GM23338 (cell line): ENCODE results near the gene OSBPL10. TPM values are rescaled to one million over a fixed set of nuclear protein-coding genes. Genes with fewer than 3 reads are reported as not detected.

Experiments used
- ATAC-seq: fragments of 200-7000 bp; cut with Tn5 transposase; 3 replicates; pipeline ENCODE4 v1.9.1; 2020
- DNase-seq: peaks from one replicate; pipeline ENCODE4 v3.0.0-alpha.2; 2015; ENCODE audit warnings: low spot score
- H2AFZ ChIP-seq: fragments of 200-600 bp; sonication (generic); 2 replicates; pipeline ENCODE4 v1.8.0; 2016; ENCODE audit warnings: antibody characterized with exemption, mild to moderate bottlenecking, moderate library complexity
- H3F3A ChIP-seq: fragments of 200-600 bp; sonication (generic); replicated peaks from 2 replicates; pipeline ENCODE4 v1.8.0; 2017; ENCODE audit warnings: antibody characterized with exemption, mixed run types, low read depth
- H3K27ac ChIP-seq: fragments of 200-600 bp; sonication (generic); 2 replicates; pipeline ENCODE4 v1.6.1; 2016; ENCODE audit warnings: low read depth
- H3K27me3 ChIP-seq: fragments of 200-600 bp; sonication (generic); 2 replicates; pipeline ENCODE4 v1.8.0; 2016; ENCODE audit warnings: mild to moderate bottlenecking, mixed run types, moderate library complexity; ENCODE audit not compliant: insufficient read depth
- H3K36me3 ChIP-seq: fragments of 200-600 bp; sonication (generic); 2 replicates; pipeline ENCODE4 v1.8.0; 2016; ENCODE audit warnings: mild to moderate bottlenecking; ENCODE audit not compliant: insufficient read depth
- H3K4me1 ChIP-seq: fragments of 200-600 bp; sonication (generic); 2 replicates; pipeline ENCODE4 v1.8.0; 2016; ENCODE audit warnings: mild to moderate bottlenecking, moderate library complexity; ENCODE audit not compliant: insufficient read depth
- H3K4me2 ChIP-seq: fragments of 200-600 bp; sonication (generic); 2 replicates; pipeline ENCODE4 v1.7.1; 2017; ENCODE audit warnings: mixed run types
- H3K4me3 ChIP-seq: fragments of 200-600 bp; sonication (generic); 2 replicates; pipeline ENCODE4 v1.6.1; 2016; ENCODE audit warnings: mixed run types
- H3K79me2 ChIP-seq: fragments of 200-600 bp; sonication (generic); replicated peaks from 2 replicates; pipeline ENCODE4 v1.8.0; 2017; ENCODE audit warnings: mild to moderate bottlenecking; ENCODE audit not compliant: insufficient read depth
- H3K9me2 ChIP-seq: fragments of 200-600 bp; sonication (generic); 2 replicates; pipeline ENCODE4 v1.8.0; 2017; ENCODE audit not compliant: insufficient read depth
- H4K20me1 ChIP-seq: fragments of 200-600 bp; sonication (generic); replicated peaks from 2 replicates; pipeline ENCODE4 v1.8.0; 2017; ENCODE audit warnings: mild to moderate bottlenecking; ENCODE audit not compliant: insufficient read depth
- H3K27ac Mint-ChIP-seq: 2 replicates; pipeline ENCODE4 v1.8.0; 2020; ENCODE audit warnings: inconsistent platforms, mild to moderate bottlenecking, moderate library complexity, mixed read lengths
- H3K27me3 Mint-ChIP-seq: 3 replicates; pipeline ENCODE4 v1.8.0; 2022; ENCODE audit warnings: low read depth, mild to moderate bottlenecking, moderate library complexity, mixed read lengths, inconsistent platforms; ENCODE audit not compliant: insufficient read depth, poor library complexity
- H3K36me3 Mint-ChIP-seq: 3 replicates; pipeline ENCODE4 v1.8.0; 2021; ENCODE audit warnings: low read depth, mild to moderate bottlenecking, inconsistent platforms, moderate library complexity, mixed read lengths
- H3K4me1 Mint-ChIP-seq: 3 replicates; pipeline ENCODE4 v1.8.0; 2020; ENCODE audit warnings: mild to moderate bottlenecking, inconsistent platforms, mixed read lengths
- H3K4me3 Mint-ChIP-seq: 3 replicates; pipeline ENCODE4 v1.8.0; 2021; ENCODE audit warnings: moderate library complexity, mild to moderate bottlenecking, inconsistent platforms, mixed read lengths
- H3K9me3 Mint-ChIP-seq: 3 replicates; pipeline ENCODE4 v1.8.0; 2020; ENCODE audit warnings: moderate library complexity, mild to moderate bottlenecking, inconsistent platforms, mixed read lengths
- CREB1 ChIP-seq: fragments of 250-450 bp; sonication (Bioruptor Pico); IDR thresholded peaks from 2 replicates; pipeline ENCODE4 v1.5.0; 2020; ENCODE audit warnings: low read depth, mild to moderate bottlenecking, moderate library complexity
- CTCF ChIP-seq, 2 experiments: fragments of 200-600 bp in 1 of 2; sonication (generic) in 1 of 2; conservative IDR thresholded peaks; 2 replicates each; pipeline versions ENCODE4 v1.5.1 to v1.6.1; 2016 to 2017; ENCODE audit warnings: antibody characterized with exemption in 2 of 2, low read depth in 2 of 2, mild to moderate bottlenecking in 2 of 2, moderate library complexity in 1 of 2
- ETS1 ChIP-seq: IDR thresholded peaks from 2 replicates; pipeline ENCODE4 v1.6.1; 2016; ENCODE audit warnings: antibody characterized with exemption
- EZH2 ChIP-seq: fragments of 200-600 bp; sonication (generic); IDR thresholded peaks from one replicate; pipeline ENCODE4 v1.8.0; 2017; ENCODE audit warnings: antibody characterized with exemption, mild to moderate bottlenecking, low read depth; ENCODE audit not compliant: unreplicated experiment
- EZH2phosphoT487 ChIP-seq: fragments of 200-600 bp; sonication (generic); IDR thresholded peaks from one replicate; pipeline ENCODE4 v1.8.1; 2018; ENCODE audit warnings: antibody characterized with exemption; ENCODE audit not compliant: unreplicated experiment
- JUNB ChIP-seq: IDR thresholded peaks from one replicate; pipeline ENCODE4 v1.6.1; 2016; ENCODE audit warnings: antibody characterized with exemption; ENCODE audit not compliant: unreplicated experiment
- NANOG ChIP-seq: IDR thresholded peaks from 2 replicates; pipeline ENCODE4 v1.6.1; 2016; ENCODE audit warnings: antibody characterized with exemption, borderline replicate concordance
- POLR2AphosphoS5 ChIP-seq: IDR thresholded peaks from 2 replicates; pipeline ENCODE4 v1.6.1; 2016; ENCODE audit warnings: antibody characterized with exemption, low read depth
- REST ChIP-seq: IDR thresholded peaks from one replicate; pipeline ENCODE4 v1.6.1; 2018; ENCODE audit warnings: antibody characterized with exemption; ENCODE audit not compliant: unreplicated experiment
- STAT1 ChIP-seq: IDR thresholded peaks from one replicate; pipeline ENCODE4 v1.6.1; 2016; ENCODE audit warnings: antibody characterized with exemption; ENCODE audit not compliant: unreplicated experiment
- ZNF114 ChIP-seq: fragments of 250-450 bp; sonication (Bioruptor Pico); IDR thresholded peaks from 2 replicates; pipeline ENCODE4 v1.5.0; 2020; ENCODE audit warnings: mild to moderate bottlenecking, moderate library complexity
- ZNF331 ChIP-seq: fragments of 250-450 bp; sonication (Bioruptor Pico); IDR thresholded peaks from 2 replicates; pipeline ENCODE4 v1.5.0; 2020; ENCODE audit warnings: low read depth, mild to moderate bottlenecking, moderate library complexity
- ZNF462 ChIP-seq: fragments of 250-450 bp; sonication (Bioruptor Pico); IDR thresholded peaks from 2 replicates; pipeline ENCODE4 v1.5.0; 2020; ENCODE audit warnings: mild to moderate bottlenecking, moderate library complexity
- polyA plus RNA-seq: library from polyadenylated mRNA; unstranded; fragments of >200 nt; fragmentation: Nextera tagmentation; extraction: Ambion mirVana; gene quantifications from 2 replicates; pipeline ENCODE4 v1.2.1, GENCODE V29; 2016
- total RNA-seq: library from RNA; depleted of rRNA; stranded (reverse); fragments of >200 nt; shearing (Covaris generic); gene quantifications from 2 replicates; pipeline ENCODE4 v1.2.3, GENCODE V29; 2014

The OSBPL10 gene
- total and polyA plus RNA-seq, 2 experiments from 2014 or later, result 23.8 to 149 TPM

GRCh38 chr3:31659246-31659645, 321.8 kb downstream of the OSBPL10 start:
- Mint-ChIP-seq H3K27me3 (no peaks in the 10 kb centered on the region), H3K9me3 (peaks cover 11% of the 10 kb centered on the region; the same call in 1 of the 3 replicates), H3K4me3 (no peak overlapping the region), H3K4me1 (peaks cover 20% of the 10 kb centered on the region), H3K27ac (no peak overlapping the region), H3K36me3 (peaks cover 77% of the 10 kb centered on the region)
- H3K4me3 ChIP-seq, result no peak overlapping the region
- no peaks in the 10 kb centered on the region for H3F3A ChIP-seq
- peaks cover 22% of the 10 kb centered on the region for H3K36me3 ChIP-seq
- H3K4me2 ChIP-seq, result no peak overlapping the region
- H2AFZ ChIP-seq, result no peak overlapping the region
- H3K27me3 ChIP-seq, result no peaks in the 10 kb centered on the region
- H3K27ac ChIP-seq, result no peak overlapping the region
- no peaks in the 10 kb centered on the region for H3K79me2 ChIP-seq
- peaks cover 6% of the 10 kb centered on the region; the same call in 1 of the 2 replicates for H3K4me1 ChIP-seq
- no peaks in the 10 kb centered on the region for H4K20me1 ChIP-seq
- ATAC-seq (no peak), DNase-seq (no peak)
- no peak for TF ChIP-seq NANOG
- TF ChIP-seq CTCF (conservative IDR thresholded peaks at IDR 0.05; ENCODE audit: low read depth in 2 of 2), result no peak
- no peak for TF ChIP-seq JUNB
- TF ChIP-seq EZH2, result no peak
- no peak for TF ChIP-seq ZNF331 (CRISPR knock-in tag)
- TF ChIP-seq ZNF462 (CRISPR knock-in tag), result no peak
- no peak for TF ChIP-seq POLR2AphosphoS5
- no peak for TF ChIP-seq EZH2phosphoT487
- no peak for TF ChIP-seq ZNF114 (CRISPR knock-in tag)
- no peak for TF ChIP-seq ETS1
- no peak for TF ChIP-seq STAT1
- no peak for TF ChIP-seq REST
- no peak for TF ChIP-seq CREB1 (CRISPR knock-in tag)
- no peaks in the 10 kb centered on the region for H3K9me2 ChIP-seq
